ENCODE data around the gene LRRTM4. TPM values are rescaled to one million over a fixed set of nuclear protein-coding genes. Genes with fewer than 3 reads are reported as not detected.

The LRRTM4 gene
- total RNA-seq, 3 donors from 2014 or later (not counting 1 experiment from before 2014, with no cell fraction given): not detected

- Mint-ChIP-seq H3K27ac (no peak overlapping the region), H3K4me1 (no peaks in the 10 kb centered on the region), H3K9me3 (peaks cover 2 to 10% of the 10 kb centered on the region in 2 donors), H3K27me3 (ENCODE audit: low read depth in 2 of 2) (no peaks in the 10 kb centered on the region), H3K4me3 (no peak overlapping the region), H3K36me3 (no peaks in the 10 kb centered on the region)
- ATAC-seq (no peak), DNase-seq (no peak)
- H3K27ac ChIP-seq (ENCODE audit: low read length): no peak overlapping the region
- intact Hi-C loops (cut with micrococcal nuclease): no loop called here
- no peaks in the 10 kb centered on the region for H3K36me3 ChIP-seq (ENCODE audit: control insufficient read depth, insufficient read depth, low read length)
- H3K9me3 ChIP-seq (ENCODE audit: control insufficient read depth, insufficient read depth, low read length): no peaks in the 10 kb centered on the region
- H3K4me1 ChIP-seq (ENCODE audit: control insufficient read depth, insufficient read depth, low read length): no peaks in the 10 kb centered on the region
- TF ChIP-seq, protein P1, sequence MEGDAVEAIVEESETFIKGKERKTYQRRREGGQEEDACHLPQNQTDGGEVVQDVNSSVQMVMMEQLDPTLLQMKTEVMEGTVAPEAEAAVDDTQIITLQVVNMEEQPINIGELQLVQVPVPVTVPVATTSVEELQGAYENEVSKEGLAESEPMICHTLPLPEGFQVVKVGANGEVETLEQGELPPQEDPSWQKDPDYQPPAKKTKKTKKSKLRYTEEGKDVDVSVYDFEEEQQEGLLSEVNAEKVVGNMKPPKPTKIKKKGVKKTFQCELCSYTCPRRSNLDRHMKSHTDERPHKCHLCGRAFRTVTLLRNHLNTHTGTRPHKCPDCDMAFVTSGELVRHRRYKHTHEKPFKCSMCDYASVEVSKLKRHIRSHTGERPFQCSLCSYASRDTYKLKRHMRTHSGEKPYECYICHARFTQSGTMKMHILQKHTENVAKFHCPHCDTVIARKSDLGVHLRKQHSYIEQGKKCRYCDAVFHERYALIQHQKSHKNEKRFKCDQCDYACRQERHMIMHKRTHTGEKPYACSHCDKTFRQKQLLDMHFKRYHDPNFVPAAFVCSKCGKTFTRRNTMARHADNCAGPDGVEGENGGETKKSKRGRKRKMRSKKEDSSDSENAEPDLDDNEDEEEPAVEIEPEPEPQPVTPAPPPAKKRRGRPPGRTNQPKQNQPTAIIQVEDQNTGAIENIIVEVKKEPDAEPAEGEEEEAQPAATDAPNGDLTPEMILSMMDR (IDR thresholded peaks at IDR 0.05): no peak
- 93% methylated on average over 8 of the region's 8 CpGs for WGBS (ENCODE audit: insufficient coverage)
- H3K27me3 ChIP-seq (ENCODE audit: control insufficient read depth, insufficient read depth, low read length): no peaks in the 10 kb centered on the region
- no peak overlapping the region for H3K4me3 ChIP-seq (ENCODE audit: low read length)
These were observed 592.0 kb downstream of the LRRTM4 start for GRCh38 chr2:76930056-76930744.

DNA sequence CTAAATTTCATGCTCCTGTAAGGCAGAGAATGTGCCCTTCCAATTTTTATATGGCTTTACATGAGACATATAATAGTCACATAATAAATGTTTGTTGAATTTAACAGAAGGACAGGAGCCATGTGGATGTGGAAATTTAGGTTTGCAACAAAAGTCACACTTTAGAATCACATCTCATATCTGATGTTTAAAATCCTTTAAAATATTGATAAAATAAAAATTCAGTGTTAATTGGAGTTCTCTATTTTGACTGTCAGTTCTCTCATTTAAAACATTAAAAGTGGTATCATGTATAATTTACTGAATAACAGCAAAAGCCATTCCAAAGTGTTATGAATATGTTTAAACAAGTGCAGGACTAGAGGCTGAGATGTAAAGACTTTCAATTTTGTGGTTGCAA, 594.1 kb downstream of the LRRTM4 start:
- H3K27me3 ChIP-seq (ENCODE audit: control insufficient read depth, insufficient read depth, low read length): no peaks in the 10 kb centered on the region
- no peak overlapping the region for H3K27ac ChIP-seq (ENCODE audit: low read length)
- TF ChIP-seq, protein P1 (IDR thresholded peaks at IDR 0.05): no peak
- Mint-ChIP-seq H3K27me3 (ENCODE audit: low read depth in 2 of 2) (no peaks in the 10 kb centered on the region), H3K9me3 (peaks cover 3 to 10% of the 10 kb centered on the region in 2 donors), H3K4me1 (no peaks in the 10 kb centered on the region), H3K4me3 (no peak overlapping the region), H3K27ac (no peak overlapping the region), H3K36me3 (no peaks in the 10 kb centered on the region)
- no peaks in the 10 kb centered on the region for H3K9me3 ChIP-seq (ENCODE audit: control insufficient read depth, insufficient read depth, low read length)
- no peaks in the 10 kb centered on the region for H3K36me3 ChIP-seq (ENCODE audit: control insufficient read depth, insufficient read depth, low read length)
- ATAC-seq (no peak), DNase-seq (no peak)
- H3K4me1 ChIP-seq (ENCODE audit: control insufficient read depth, insufficient read depth, low read length): no peaks in the 10 kb centered on the region
- no peak overlapping the region for H3K4me3 ChIP-seq (ENCODE audit: low read length)
- intact Hi-C loops (cut with micrococcal nuclease): no loop called here

- Mint-ChIP-seq H3K27me3 (ENCODE audit: low read depth in 2 of 2) (no peaks in the 10 kb centered on the region), H3K4me3 (no peak overlapping the region), H3K4me1 (no peaks in the 10 kb centered on the region), H3K9me3 (peaks cover 6 to 14% of the 10 kb centered on the region in 2 donors), H3K36me3 (no peaks in the 10 kb centered on the region), H3K27ac (no peak overlapping the region)
- intact Hi-C loops (cut with micrococcal nuclease): no loop called here
- Histone ChIP-seq H3K4me1 (ENCODE audit: control insufficient read depth, insufficient read depth, low read length) (no peaks in the 10 kb centered on the region), H3K36me3 (ENCODE audit: control insufficient read depth, insufficient read depth, low read length) (no peaks in the 10 kb centered on the region), H3K27ac (ENCODE audit: low read length) (no peak overlapping the region), H3K27me3 (ENCODE audit: control insufficient read depth, insufficient read depth, low read length) (no peaks in the 10 kb centered on the region), H3K9me3 (ENCODE audit: control insufficient read depth, insufficient read depth, low read length) (no peaks in the 10 kb centered on the region), H3K4me3 (ENCODE audit: low read length) (no peak overlapping the region)
- 86% methylated on average over 1 of the region's 2 CpGs for WGBS (ENCODE audit: insufficient coverage)
- ATAC-seq (no peak), DNase-seq (no peak)
- TF ChIP-seq, protein P1 (IDR thresholded peaks at IDR 0.05): no peak
These were observed 601.2 kb downstream of the LRRTM4 start for GRCh38 chr2:76921006-76921405.

GRCh38 chr2:76895469-76895868, 626.7 kb downstream of the LRRTM4 start:
- H3K27ac Mint-ChIP-seq: no peak overlapping the region
- H3K36me3 ChIP-seq (ENCODE audit: control insufficient read depth, insufficient read depth, low read length): no peaks in the 10 kb centered on the region
- H3K9me3 ChIP-seq (ENCODE audit: control insufficient read depth, insufficient read depth, low read length): no peaks in the 10 kb centered on the region
- ATAC-seq (no peak), DNase-seq (no peak)
- H3K27ac ChIP-seq (ENCODE audit: low read length): no peak overlapping the region
- intact Hi-C loops (cut with micrococcal nuclease): no loop called here
- peaks cover 7% of the 10 kb centered on the region for H3K36me3 Mint-ChIP-seq
- peaks cover 10 to 15% of the 10 kb centered on the region in 2 donors for H3K9me3 Mint-ChIP-seq
- no peaks in the 10 kb centered on the region for H3K27me3 Mint-ChIP-seq (ENCODE audit: low read depth in 2 of 2)
- no peak overlapping the region for H3K4me3 Mint-ChIP-seq
- H3K27me3 ChIP-seq (ENCODE audit: control insufficient read depth, insufficient read depth, low read length): no peaks in the 10 kb centered on the region
- TF ChIP-seq, protein P1 (IDR thresholded peaks at IDR 0.05): no peak
- H3K4me3 ChIP-seq (ENCODE audit: low read length): no peak overlapping the region
- WGBS (ENCODE audit: insufficient coverage): 94% methylated on average over 5 of the region's 6 CpGs
- no peaks in the 10 kb centered on the region for H3K4me1 Mint-ChIP-seq
- no peaks in the 10 kb centered on the region for H3K4me1 ChIP-seq (ENCODE audit: control insufficient read depth, insufficient read depth, low read length)

Measured in natural killer cell (primary cell).